ENCODE results near the gene ANKRD40.
"Not testable (repeated sequence)": the region's sequence is repeated elsewhere in the genome, so short reads cannot be mapped to it uniquely, and the experiment has no call there.

DNA sequence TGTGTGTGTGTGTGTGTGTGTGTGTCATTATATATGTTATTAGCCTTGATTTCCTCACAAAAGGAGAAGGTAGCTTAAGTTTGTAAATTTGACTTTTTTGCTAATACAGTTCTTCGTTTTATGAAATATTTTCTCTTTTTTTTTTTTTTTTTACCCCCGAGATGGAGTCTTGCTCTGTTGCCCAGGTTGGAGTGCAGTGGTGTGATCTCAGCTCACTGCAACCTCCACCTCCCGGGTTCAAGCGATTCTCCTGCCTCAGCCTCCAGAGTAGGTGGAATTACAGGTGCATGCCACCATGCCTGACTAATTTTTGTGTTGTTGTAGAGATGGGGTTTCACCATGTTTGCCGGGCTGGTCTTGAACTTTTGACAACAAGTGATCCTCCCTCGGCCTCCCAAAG, 16.9 kb upstream of the ANKRD40 start:
- TF ChIP-seq L3MBTL2 (IDR thresholded peaks at IDR 0.05); SAP30 (IDR thresholded peaks at IDR 0.05; ENCODE audit: borderline replicate concordance, insufficient read depth, low read depth, low read length, poor library complexity, severe bottlenecking); SPI1 (IDR thresholded peaks at IDR 0.05; ENCODE audit: borderline replicate concordance, low read depth, low read length); PHF8 (IDR thresholded peaks at IDR 0.05; ENCODE audit: borderline replicate concordance, low read length); YY1 (IDR thresholded peaks at IDR 0.05; ENCODE audit: borderline replicate concordance in 1 of 3, control insufficient read depth in 1 of 3, extremely low read depth in 1 of 3, insufficient read depth in 3 of 3, insufficient read length in 1 of 3, insufficient replicate concordance in 2 of 3, low read depth in 1 of 3, low read length in 2 of 3); BACH1 (tag; IDR thresholded peaks at IDR 0.05); ZNF830 (CRISPR knock-in tag; IDR thresholded peaks at IDR 0.05); SMAD3 (CRISPR knock-in tag; conservative IDR thresholded peaks at IDR 0.05); ASH1L (IDR thresholded peaks at IDR 0.05; ENCODE audit: borderline replicate concordance, low read depth, partially characterized antibody); SIN3A (IDR thresholded peaks at IDR 0.05; ENCODE audit: borderline replicate concordance in 2 of 2, control insufficient read depth in 1 of 2, low read depth in 2 of 2, low read length in 2 of 2): not testable (repeated sequence)
- TF ChIP-seq, protein P1, sequence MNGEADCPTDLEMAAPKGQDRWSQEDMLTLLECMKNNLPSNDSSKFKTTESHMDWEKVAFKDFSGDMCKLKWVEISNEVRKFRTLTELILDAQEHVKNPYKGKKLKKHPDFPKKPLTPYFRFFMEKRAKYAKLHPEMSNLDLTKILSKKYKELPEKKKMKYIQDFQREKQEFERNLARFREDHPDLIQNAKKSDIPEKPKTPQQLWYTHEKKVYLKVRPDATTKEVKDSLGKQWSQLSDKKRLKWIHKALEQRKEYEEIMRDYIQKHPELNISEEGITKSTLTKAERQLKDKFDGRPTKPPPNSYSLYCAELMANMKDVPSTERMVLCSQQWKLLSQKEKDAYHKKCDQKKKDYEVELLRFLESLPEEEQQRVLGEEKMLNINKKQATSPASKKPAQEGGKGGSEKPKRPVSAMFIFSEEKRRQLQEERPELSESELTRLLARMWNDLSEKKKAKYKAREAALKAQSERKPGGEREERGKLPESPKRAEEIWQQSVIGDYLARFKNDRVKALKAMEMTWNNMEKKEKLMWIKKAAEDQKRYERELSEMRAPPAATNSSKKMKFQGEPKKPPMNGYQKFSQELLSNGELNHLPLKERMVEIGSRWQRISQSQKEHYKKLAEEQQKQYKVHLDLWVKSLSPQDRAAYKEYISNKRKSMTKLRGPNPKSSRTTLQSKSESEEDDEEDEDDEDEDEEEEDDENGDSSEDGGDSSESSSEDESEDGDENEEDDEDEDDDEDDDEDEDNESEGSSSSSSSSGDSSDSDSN (IDR thresholded peaks at IDR 0.05; ENCODE audit: borderline replicate concordance in 1 of 2, low read depth in 2 of 2, low read length in 2 of 2): not testable (repeated sequence)
- TF ChIP-seq, protein P2, sequence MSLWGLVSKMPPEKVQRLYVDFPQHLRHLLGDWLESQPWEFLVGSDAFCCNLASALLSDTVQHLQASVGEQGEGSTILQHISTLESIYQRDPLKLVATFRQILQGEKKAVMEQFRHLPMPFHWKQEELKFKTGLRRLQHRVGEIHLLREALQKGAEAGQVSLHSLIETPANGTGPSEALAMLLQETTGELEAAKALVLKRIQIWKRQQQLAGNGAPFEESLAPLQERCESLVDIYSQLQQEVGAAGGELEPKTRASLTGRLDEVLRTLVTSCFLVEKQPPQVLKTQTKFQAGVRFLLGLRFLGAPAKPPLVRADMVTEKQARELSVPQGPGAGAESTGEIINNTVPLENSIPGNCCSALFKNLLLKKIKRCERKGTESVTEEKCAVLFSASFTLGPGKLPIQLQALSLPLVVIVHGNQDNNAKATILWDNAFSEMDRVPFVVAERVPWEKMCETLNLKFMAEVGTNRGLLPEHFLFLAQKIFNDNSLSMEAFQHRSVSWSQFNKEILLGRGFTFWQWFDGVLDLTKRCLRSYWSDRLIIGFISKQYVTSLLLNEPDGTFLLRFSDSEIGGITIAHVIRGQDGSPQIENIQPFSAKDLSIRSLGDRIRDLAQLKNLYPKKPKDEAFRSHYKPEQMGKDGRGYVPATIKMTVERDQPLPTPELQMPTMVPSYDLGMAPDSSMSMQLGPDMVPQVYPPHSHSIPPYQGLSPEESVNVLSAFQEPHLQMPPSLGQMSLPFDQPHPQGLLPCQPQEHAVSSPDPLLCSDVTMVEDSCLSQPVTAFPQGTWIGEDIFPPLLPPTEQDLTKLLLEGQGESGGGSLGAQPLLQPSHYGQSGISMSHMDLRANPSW (CRISPR knock-in tag; IDR thresholded peaks at IDR 0.05): not testable (repeated sequence)
